Measurements from ENCODE around the gene ZNF420. TPM values are rescaled to one million over a fixed set of nuclear protein-coding genes. Genes with fewer than 3 reads are reported as not detected.

ZNF420 gene
- 10 to 100 TPM in 1 of 2 donors, 1 to 10 TPM in 1; 8.0 to 11.2 TPM for total RNA-seq
- polyA plus RNA-seq = 1 to 10 TPM; 2.4 to 3.2 TPM
- long read RNA-seq, donor 1, transcript ZNF420-202 (5 exons, 3,535 nt) = major isoform, 5 of 5 reads
- long read RNA-seq, donor 1, partial matches to known transcripts = 0 of 5 reads
- long read RNA-seq, donor 1, other reads (novel, unspliced or antisense) = 0 of 5 reads
- long read RNA-seq, donor 2, partial matches to known transcripts = 0 of 1 reads
- long read RNA-seq, donor 2, other reads (novel, unspliced or antisense) = 0 of 1 reads
- long read RNA-seq, donor 3 = 0 reads
- long read RNA-seq, donor 4, partial matches to known transcripts = 13 of 17 reads
- long read RNA-seq, donor 4, other reads (novel, unspliced or antisense) = 0 of 17 reads
- long read RNA-seq, donor 5, transcript ZNF420-202 (5 exons, 3,535 nt) = major isoform, 5 of 5 reads
- long read RNA-seq, donor 5, partial matches to known transcripts = 0 of 5 reads
- long read RNA-seq, donor 5, other reads (novel, unspliced or antisense) = 0 of 5 reads

- WGBS, 2 donors = 0 to 1% methylated on average over 59 to 61 of the region's 61 CpGs
Observed at GRCh38 chr19:37077934-37078716, at the start of gene ZNF420. ZNF420 (plus strand) TSS chr19:37078433; CDS start chr19:37089119, 10,686 bp downstream.

DNA sequence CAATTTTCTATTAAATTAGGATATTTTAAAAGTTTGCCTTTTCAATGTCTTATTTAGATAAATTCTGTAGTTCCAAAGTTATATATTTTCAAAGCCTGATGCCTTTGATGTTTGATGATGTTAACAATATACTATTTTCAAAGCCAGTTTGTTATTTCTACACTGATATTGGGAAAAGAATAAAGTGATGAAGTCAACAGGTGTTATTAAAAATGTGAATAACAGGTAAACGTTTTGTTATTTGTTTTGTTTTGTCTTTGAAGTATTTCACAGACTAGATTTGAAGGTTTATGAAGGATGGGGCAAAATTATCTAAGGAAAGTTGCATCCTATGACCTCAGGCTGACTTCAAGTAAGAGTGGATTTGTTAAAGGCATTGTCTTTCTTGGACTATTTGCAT lies 33.1 kb upstream of the ZNF420 start:
- Histone ChIP-seq H3K36me3 (ENCODE audit: control insufficient read depth in 4 of 4, insufficient read depth in 4 of 4, low read length in 4 of 4) (no peaks in the 10 kb centered on the region), H3K27me3 (ENCODE audit: control insufficient read depth in 3 of 3, insufficient read depth in 3 of 3, low read length in 2 of 3) (no peaks in the 10 kb centered on the region), H3K4me1 (ENCODE audit: control insufficient read depth in 5 of 5, insufficient read depth in 5 of 5, low read length in 5 of 5) (no peaks in the 10 kb centered on the region), H3K4me3 (no peak overlapping the region), H3K9ac (ENCODE audit: insufficient read depth in 1 of 2, low read length in 2 of 2) (no peak overlapping the region), H3K27ac (ENCODE audit: low read depth in 1 of 2, low read length in 1 of 2) (no peak overlapping the region), H3K9me3 (ENCODE audit: control insufficient read depth in 4 of 4, insufficient read depth in 3 of 4, low read length in 3 of 4) (peaks cover 0 to 10% (median 5%) of the 10 kb centered on the region in 4 donors)
- no peak for ATAC-seq (ENCODE audit: insufficient read depth, low FRiP score)
- no peak for TF ChIP-seq CTCF (IDR thresholded peaks at IDR 0.05; ENCODE audit: control extremely low read depth, extremely low read depth)
- 51 to 54% methylated on average over 1 of the region's 1 CpG for WGBS, 2 donors
- no peak for DNase-seq

More at GRCh38 chr19:37077934-37078716, at the start of gene ZNF420:
- Histone ChIP-seq H3K4me3 (peak within 1 kb of the TSS; percentile 89), H3K27me3 (ENCODE audit: control insufficient read depth in 3 of 3, insufficient read depth in 3 of 3, low read length in 2 of 3) (no peaks in the 10 kb centered on the region), H3K9ac (ENCODE audit: insufficient read depth in 1 of 2, low read length in 2 of 2) (peak within 1 kb of the TSS; percentile 94 to 95), H3K27ac (ENCODE audit: low read depth in 1 of 2, low read length in 1 of 2) (peak within 1 kb of the TSS; percentile 87 to 96), H3K36me3 (ENCODE audit: control insufficient read depth in 4 of 4, insufficient read depth in 4 of 4, low read length in 4 of 4) (peaks cover 0 to 11% (median 2%) of the 10 kb centered on the region in 4 donors), H3K9me3 (ENCODE audit: control insufficient read depth in 4 of 4, insufficient read depth in 3 of 4, low read length in 3 of 4) (peaks cover 0 to 8% (median 2%) of the 10 kb centered on the region in 4 donors), H3K4me1 (ENCODE audit: control insufficient read depth in 5 of 5, insufficient read depth in 5 of 5, low read length in 5 of 5) (peaks cover 0 to 13% (median 5%) of the 10 kb centered on the region in 5 donors)
- TF ChIP-seq CTCF (IDR thresholded peaks at IDR 0.05; ENCODE audit: control extremely low read depth, extremely low read depth) = no peak
- ATAC-seq (ENCODE audit: insufficient read depth, low FRiP score) = peak; percentile 99
- peak; percentile 97 to 98 (median 97) for DNase-seq

DNA sequence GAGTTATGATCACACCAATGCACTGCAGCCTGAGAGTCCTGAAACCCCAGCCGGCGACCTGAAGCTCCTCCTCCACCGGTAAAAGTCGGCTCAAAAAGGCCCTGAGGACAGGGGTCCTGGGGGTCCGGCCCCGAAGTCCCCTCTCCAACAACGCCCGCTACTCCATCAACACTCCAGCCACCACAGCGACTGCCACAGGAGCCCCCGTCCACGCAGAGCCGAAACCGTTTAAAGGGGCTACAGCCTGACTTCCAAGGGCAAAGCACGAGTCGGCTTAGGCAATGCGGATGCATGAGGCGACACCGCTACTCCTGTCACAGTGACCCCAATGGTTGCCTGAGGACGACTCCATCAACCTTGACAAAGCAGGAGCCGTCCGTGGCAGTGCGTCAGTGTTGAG lies 22.9 kb upstream of the ZNF420 start:
- peaks cover 0 to 65% (median 15%) of the 10 kb centered on the region in 4 donors for H3K9me3 ChIP-seq (ENCODE audit: control insufficient read depth in 4 of 4, insufficient read depth in 3 of 4, low read length in 3 of 4)
- no peak overlapping the region for H3K9ac ChIP-seq (ENCODE audit: insufficient read depth in 1 of 2, low read length in 2 of 2)

More for the DNA sequence above, 22.9 kb upstream of the ZNF420 start:
- Histone ChIP-seq H3K36me3 (ENCODE audit: control insufficient read depth in 4 of 4, insufficient read depth in 4 of 4, low read length in 4 of 4) (peaks cover 0 to 15% (median under 1%) of the 10 kb centered on the region in 4 donors), H3K4me3 (no peak overlapping the region), H3K27ac (ENCODE audit: low read depth in 1 of 2, low read length in 1 of 2) (no peak overlapping the region), H3K27me3 (ENCODE audit: control insufficient read depth in 3 of 3, insufficient read depth in 3 of 3, low read length in 2 of 3) (no peaks in the 10 kb centered on the region), H3K4me1 (ENCODE audit: control insufficient read depth in 5 of 5, insufficient read depth in 5 of 5, low read length in 5 of 5) (no peaks in the 10 kb centered on the region)
- no peak for TF ChIP-seq CTCF (IDR thresholded peaks at IDR 0.05; ENCODE audit: control extremely low read depth, extremely low read depth)
- 96% methylated on average over 22 of the region's 22 CpGs for WGBS, 2 donors
- no peak for DNase-seq
- no peak for ATAC-seq (ENCODE audit: insufficient read depth, low FRiP score)
